ENCODE data around the gene DLGAP1. TPM values are rescaled to one million over a fixed set of nuclear protein-coding genes. Genes with fewer than 3 reads are reported as not detected.

Gene DLGAP1
- total and polyA plus RNA-seq, 2 experiments from 2014 or later, result 17.0 to 48.5 TPM

DNA sequence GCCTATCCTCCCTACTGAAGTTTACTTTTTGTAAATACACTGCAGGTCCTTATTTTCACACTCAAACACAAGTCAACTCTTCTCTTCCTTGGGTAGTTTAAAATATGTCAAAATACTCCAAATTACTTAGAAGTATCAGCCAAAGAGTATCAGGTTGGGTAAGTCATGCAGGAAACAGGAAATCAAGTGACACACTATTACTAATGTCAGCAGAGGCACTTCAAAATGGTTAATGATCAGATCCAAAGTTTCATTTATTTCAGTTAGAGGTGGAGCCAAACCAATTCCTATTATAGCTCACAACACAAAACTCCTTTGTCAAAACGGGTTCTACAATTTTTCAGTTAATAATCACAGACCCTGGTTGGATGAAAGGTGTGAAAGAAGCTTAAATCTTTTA, 54.2 kb downstream of the DLGAP1 start:
- no peak overlapping the region for H3K4me3 Mint-ChIP-seq
- H3K27ac Mint-ChIP-seq, result peak overlapping the region; percentile 3; the same call in 1 of the 2 replicates
- H3K4me1 Mint-ChIP-seq, result peaks cover 55% of the 10 kb centered on the region
- Histone ChIP-seq H3K79me2 (replicated peaks; ENCODE audit: insufficient read depth) (peaks cover 28% of the 10 kb centered on the region), H3K4me3 (no peak overlapping the region), H3K9me2 (ENCODE audit: insufficient read depth) (peaks cover 6% of the 10 kb centered on the region; the same call in 1 of the 2 replicates), H3K27ac (ENCODE audit: low read depth) (no peak overlapping the region), H3K27me3 (ENCODE audit: insufficient read depth) (no peaks in the 10 kb centered on the region), H3F3A (replicated peaks; ENCODE audit: low read depth) (peaks cover 4% of the 10 kb centered on the region; the same call in 1 of the 2 replicates), H4K20me1 (replicated peaks; ENCODE audit: insufficient read depth) (peaks cover 5% of the 10 kb centered on the region; the same call in 1 of the 2 replicates), H3K36me3 (ENCODE audit: insufficient read depth) (no peaks in the 10 kb centered on the region), H3K4me2 (no peak overlapping the region), H3K4me1 (ENCODE audit: insufficient read depth) (peaks cover 26% of the 10 kb centered on the region), H2AFZ (no peak overlapping the region)
- H3K9me3 Mint-ChIP-seq, result no peaks in the 10 kb centered on the region
- H3K36me3 Mint-ChIP-seq (ENCODE audit: low read depth), result peaks cover 4% of the 10 kb centered on the region; the same call in 2 of the 3 replicates
- DNase-seq (ENCODE audit: low spot score) (no peak), ATAC-seq (no peak)
- TF ChIP-seq, protein P1, sequence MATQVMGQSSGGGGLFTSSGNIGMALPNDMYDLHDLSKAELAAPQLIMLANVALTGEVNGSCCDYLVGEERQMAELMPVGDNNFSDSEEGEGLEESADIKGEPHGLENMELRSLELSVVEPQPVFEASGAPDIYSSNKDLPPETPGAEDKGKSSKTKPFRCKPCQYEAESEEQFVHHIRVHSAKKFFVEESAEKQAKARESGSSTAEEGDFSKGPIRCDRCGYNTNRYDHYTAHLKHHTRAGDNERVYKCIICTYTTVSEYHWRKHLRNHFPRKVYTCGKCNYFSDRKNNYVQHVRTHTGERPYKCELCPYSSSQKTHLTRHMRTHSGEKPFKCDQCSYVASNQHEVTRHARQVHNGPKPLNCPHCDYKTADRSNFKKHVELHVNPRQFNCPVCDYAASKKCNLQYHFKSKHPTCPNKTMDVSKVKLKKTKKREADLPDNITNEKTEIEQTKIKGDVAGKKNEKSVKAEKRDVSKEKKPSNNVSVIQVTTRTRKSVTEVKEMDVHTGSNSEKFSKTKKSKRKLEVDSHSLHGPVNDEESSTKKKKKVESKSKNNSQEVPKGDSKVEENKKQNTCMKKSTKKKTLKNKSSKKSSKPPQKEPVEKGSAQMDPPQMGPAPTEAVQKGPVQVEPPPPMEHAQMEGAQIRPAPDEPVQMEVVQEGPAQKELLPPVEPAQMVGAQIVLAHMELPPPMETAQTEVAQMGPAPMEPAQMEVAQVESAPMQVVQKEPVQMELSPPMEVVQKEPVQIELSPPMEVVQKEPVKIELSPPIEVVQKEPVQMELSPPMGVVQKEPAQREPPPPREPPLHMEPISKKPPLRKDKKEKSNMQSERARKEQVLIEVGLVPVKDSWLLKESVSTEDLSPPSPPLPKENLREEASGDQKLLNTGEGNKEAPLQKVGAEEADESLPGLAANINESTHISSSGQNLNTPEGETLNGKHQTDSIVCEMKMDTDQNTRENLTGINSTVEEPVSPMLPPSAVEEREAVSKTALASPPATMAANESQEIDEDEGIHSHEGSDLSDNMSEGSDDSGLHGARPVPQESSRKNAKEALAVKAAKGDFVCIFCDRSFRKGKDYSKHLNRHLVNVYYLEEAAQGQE (IDR thresholded peaks at IDR 0.05; ENCODE audit: unreplicated experiment), result no peak
- TF ChIP-seq, protein P2, sequence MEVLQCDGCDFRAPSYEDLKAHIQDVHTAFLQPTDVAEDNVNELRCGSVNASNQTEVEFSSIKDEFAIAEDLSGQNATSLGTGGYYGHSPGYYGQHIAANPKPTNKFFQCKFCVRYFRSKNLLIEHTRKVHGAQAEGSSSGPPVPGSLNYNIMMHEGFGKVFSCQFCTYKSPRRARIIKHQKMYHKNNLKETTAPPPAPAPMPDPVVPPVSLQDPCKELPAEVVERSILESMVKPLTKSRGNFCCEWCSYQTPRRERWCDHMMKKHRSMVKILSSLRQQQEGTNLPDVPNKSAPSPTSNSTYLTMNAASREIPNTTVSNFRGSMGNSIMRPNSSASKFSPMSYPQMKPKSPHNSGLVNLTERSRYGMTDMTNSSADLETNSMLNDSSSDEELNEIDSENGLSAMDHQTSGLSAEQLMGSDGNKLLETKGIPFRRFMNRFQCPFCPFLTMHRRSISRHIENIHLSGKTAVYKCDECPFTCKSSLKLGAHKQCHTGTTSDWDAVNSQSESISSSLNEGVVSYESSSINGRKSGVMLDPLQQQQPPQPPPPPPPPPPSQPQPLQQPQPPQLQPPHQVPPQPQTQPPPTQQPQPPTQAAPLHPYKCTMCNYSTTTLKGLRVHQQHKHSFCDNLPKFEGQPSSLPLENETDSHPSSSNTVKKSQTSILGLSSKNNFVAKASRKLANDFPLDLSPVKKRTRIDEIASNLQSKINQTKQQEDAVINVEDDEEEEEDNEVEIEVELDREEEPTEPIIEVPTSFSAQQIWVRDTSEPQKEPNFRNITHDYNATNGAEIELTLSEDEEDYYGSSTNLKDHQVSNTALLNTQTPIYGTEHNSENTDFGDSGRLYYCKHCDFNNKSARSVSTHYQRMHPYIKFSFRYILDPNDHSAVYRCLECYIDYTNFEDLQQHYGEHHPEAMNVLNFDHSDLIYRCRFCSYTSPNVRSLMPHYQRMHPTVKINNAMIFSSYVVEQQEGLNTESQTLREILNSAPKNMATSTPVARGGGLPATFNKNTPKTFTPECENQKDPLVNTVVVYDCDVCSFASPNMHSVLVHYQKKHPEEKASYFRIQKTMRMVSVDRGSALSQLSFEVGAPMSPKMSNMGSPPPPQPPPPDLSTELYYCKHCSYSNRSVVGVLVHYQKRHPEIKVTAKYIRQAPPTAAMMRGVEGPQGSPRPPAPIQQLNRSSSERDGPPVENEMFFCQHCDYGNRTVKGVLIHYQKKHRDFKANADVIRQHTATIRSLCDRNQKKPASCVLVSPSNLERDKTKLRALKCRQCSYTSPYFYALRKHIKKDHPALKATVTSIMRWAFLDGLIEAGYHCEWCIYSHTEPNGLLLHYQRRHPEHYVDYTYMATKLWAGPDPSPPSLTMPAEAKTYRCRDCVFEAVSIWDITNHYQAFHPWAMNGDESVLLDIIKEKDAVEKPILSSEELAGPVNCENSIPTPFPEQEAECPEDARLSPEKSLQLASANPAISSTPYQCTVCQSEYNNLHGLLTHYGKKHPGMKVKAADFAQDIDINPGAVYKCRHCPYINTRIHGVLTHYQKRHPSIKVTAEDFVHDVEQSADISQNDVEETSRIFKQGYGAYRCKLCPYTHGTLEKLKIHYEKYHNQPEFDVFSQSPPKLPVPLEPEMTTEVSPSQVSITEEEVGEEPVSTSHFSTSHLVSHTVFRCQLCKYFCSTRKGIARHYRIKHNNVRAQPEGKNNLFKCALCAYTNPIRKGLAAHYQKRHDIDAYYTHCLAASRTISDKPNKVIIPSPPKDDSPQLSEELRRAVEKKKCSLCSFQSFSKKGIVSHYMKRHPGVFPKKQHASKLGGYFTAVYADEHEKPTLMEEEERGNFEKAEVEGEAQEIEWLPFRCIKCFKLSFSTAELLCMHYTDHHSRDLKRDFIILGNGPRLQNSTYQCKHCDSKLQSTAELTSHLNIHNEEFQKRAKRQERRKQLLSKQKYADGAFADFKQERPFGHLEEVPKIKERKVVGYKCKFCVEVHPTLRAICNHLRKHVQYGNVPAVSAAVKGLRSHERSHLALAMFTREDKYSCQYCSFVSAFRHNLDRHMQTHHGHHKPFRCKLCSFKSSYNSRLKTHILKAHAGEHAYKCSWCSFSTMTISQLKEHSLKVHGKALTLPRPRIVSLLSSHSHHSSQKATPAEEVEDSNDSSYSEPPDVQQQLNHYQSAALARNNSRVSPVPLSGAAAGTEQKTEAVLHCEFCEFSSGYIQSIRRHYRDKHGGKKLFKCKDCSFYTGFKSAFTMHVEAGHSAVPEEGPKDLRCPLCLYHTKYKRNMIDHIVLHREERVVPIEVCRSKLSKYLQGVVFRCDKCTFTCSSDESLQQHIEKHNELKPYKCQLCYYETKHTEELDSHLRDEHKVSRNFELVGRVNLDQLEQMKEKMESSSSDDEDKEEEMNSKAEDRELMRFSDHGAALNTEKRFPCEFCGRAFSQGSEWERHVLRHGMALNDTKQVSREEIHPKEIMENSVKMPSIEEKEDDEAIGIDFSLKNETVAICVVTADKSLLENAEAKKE (CRISPR knock-in tag; IDR thresholded peaks at IDR 0.05), result no peak
- TF ChIP-seq STAT1 (IDR thresholded peaks at IDR 0.05; ENCODE audit: unreplicated experiment), result no peak
- no peak for TF ChIP-seq NANOG (IDR thresholded peaks at IDR 0.05; ENCODE audit: borderline replicate concordance)
- no peak for TF ChIP-seq CREB1 (CRISPR knock-in tag; IDR thresholded peaks at IDR 0.05; ENCODE audit: low read depth)
- no peak for TF ChIP-seq EZH2 (IDR thresholded peaks at IDR 0.05; ENCODE audit: low read depth, unreplicated experiment)
- TF ChIP-seq, protein P3, sequence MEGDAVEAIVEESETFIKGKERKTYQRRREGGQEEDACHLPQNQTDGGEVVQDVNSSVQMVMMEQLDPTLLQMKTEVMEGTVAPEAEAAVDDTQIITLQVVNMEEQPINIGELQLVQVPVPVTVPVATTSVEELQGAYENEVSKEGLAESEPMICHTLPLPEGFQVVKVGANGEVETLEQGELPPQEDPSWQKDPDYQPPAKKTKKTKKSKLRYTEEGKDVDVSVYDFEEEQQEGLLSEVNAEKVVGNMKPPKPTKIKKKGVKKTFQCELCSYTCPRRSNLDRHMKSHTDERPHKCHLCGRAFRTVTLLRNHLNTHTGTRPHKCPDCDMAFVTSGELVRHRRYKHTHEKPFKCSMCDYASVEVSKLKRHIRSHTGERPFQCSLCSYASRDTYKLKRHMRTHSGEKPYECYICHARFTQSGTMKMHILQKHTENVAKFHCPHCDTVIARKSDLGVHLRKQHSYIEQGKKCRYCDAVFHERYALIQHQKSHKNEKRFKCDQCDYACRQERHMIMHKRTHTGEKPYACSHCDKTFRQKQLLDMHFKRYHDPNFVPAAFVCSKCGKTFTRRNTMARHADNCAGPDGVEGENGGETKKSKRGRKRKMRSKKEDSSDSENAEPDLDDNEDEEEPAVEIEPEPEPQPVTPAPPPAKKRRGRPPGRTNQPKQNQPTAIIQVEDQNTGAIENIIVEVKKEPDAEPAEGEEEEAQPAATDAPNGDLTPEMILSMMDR (conservative IDR thresholded peaks at IDR 0.05; ENCODE audit: low read depth in 2 of 2), result no peak
- TF ChIP-seq JUNB (IDR thresholded peaks at IDR 0.05; ENCODE audit: unreplicated experiment), result no peak
- no peak for TF ChIP-seq EZH2phosphoT487 (IDR thresholded peaks at IDR 0.05; ENCODE audit: unreplicated experiment)
- TF ChIP-seq ZNF114 (CRISPR knock-in tag; IDR thresholded peaks at IDR 0.05), result no peak
- TF ChIP-seq POLR2AphosphoS5 (IDR thresholded peaks at IDR 0.05; ENCODE audit: low read depth), result no peak
- TF ChIP-seq, protein P4, sequence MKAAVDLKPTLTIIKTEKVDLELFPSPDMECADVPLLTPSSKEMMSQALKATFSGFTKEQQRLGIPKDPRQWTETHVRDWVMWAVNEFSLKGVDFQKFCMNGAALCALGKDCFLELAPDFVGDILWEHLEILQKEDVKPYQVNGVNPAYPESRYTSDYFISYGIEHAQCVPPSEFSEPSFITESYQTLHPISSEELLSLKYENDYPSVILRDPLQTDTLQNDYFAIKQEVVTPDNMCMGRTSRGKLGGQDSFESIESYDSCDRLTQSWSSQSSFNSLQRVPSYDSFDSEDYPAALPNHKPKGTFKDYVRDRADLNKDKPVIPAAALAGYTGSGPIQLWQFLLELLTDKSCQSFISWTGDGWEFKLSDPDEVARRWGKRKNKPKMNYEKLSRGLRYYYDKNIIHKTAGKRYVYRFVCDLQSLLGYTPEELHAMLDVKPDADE (IDR thresholded peaks at IDR 0.05), result no peak
- peaks cover 8% of the 10 kb centered on the region for H3K27me3 Mint-ChIP-seq (ENCODE audit: insufficient read depth, low read depth, poor library complexity)

Data from GM23338 (cell line).